Measurements from ENCODE around the gene NKX2-4.
"Not testable (repeated sequence)": the region's sequence is repeated elsewhere in the genome, so short reads cannot be mapped to it uniquely, and the experiment has no call there.

Gene NKX2-4

GRCh38 chr20:21393816-21394519 is 3.4 kb downstream of the NKX2-4 start:
- DNase-seq (ENCODE audit: low read depth, low spot score) = no peak

- DNase-seq (ENCODE audit: low read depth, low spot score) = no peak
Observed at GRCh38 chr20:21393166-21393565, 4.2 kb downstream of the NKX2-4 start.

- no peak for DNase-seq (ENCODE audit: low read depth, low spot score)
Observed at GRCh38 chr20:21391972-21392352, 5.4 kb downstream of the NKX2-4 start.

GRCh38 chr20:21391185-21391971 is 5.9 kb downstream of the NKX2-4 start:
- no peak for DNase-seq (ENCODE audit: low read depth, low spot score)

GRCh38 chr20:21390768-21391167 is 6.6 kb downstream of the NKX2-4 start:
- DNase-seq (ENCODE audit: low read depth, low spot score) = no peak

GRCh38 chr20:21389368-21389767 is 8.0 kb downstream of the NKX2-4 start:
- no peak for DNase-seq (ENCODE audit: low read depth, low spot score)

- no peak for DNase-seq (ENCODE audit: low read depth, low spot score)
Observed at GRCh38 chr20:21388566-21388965, 8.8 kb downstream of the NKX2-4 start.

- DNase-seq (ENCODE audit: low read depth, low spot score) = no peak
Observed at GRCh38 chr20:21387528-21387927, 9.8 kb downstream of the NKX2-4 start.

- DNase-seq (ENCODE audit: low read depth, low spot score) = no peak
Observed at GRCh38 chr20:21386111-21386510, 11.2 kb downstream of the NKX2-4 start.

- DNase-seq (ENCODE audit: low read depth, low spot score) = no peak
Observed at GRCh38 chr20:21384308-21384892, 12.9 kb downstream of the NKX2-4 start.

GRCh38 chr20:21381619-21382018 is 15.7 kb downstream of the NKX2-4 start:
- DNase-seq (ENCODE audit: low read depth, low spot score) = no peak

- no peak for DNase-seq (ENCODE audit: low read depth, low spot score)
Observed at GRCh38 chr20:21380711-21381110, 16.6 kb downstream of the NKX2-4 start.

- DNase-seq (ENCODE audit: low read depth, low spot score) = no peak
Observed at GRCh38 chr20:21378259-21378658, 19.1 kb downstream of the NKX2-4 start.

GRCh38 chr20:21377701-21378100 is 19.6 kb downstream of the NKX2-4 start:
- DNase-seq (ENCODE audit: low read depth, low spot score) = no peak

GRCh38 chr20:21376626-21377025 is 20.7 kb downstream of the NKX2-4 start:
- DNase-seq (ENCODE audit: low read depth, low spot score) = no peak

- no peak for DNase-seq (ENCODE audit: low read depth, low spot score)
Observed at GRCh38 chr20:21373436-21373835, 23.9 kb downstream of the NKX2-4 start.

GRCh38 chr20:21372016-21372415 is 25.3 kb downstream of the NKX2-4 start:
- DNase-seq (ENCODE audit: low read depth, low spot score) = no peak

- DNase-seq (ENCODE audit: low read depth, low spot score) = no peak
Observed at GRCh38 chr20:21371193-21371592, 26.1 kb downstream of the NKX2-4 start.

- DNase-seq (ENCODE audit: low read depth, low spot score) = no peak
Observed at GRCh38 chr20:21368791-21369190, 28.5 kb downstream of the NKX2-4 start.

- DNase-seq (ENCODE audit: low read depth, low spot score) = not testable (repeated sequence)
Observed at GRCh38 chr20:21366273-21366672, 31.1 kb downstream of the NKX2-4 start.

- DNase-seq (ENCODE audit: low read depth, low spot score) = no peak
Observed at GRCh38 chr20:21365771-21366170, 31.6 kb downstream of the NKX2-4 start.

- no peak for DNase-seq (ENCODE audit: low read depth, low spot score)
Observed at GRCh38 chr20:21364413-21364812, 32.9 kb downstream of the NKX2-4 start.

- no peak for DNase-seq (ENCODE audit: low read depth, low spot score)
Observed at GRCh38 chr20:21361266-21361665, 36.1 kb downstream of the NKX2-4 start.
